Fibroblast of villous mesenchyme (primary cell): ENCODE data around the gene RNH1. TPM values are rescaled to one million over a fixed set of nuclear protein-coding genes. Genes with fewer than 3 reads are reported as not detected.

Experiments used
- DNase-seq: peaks from one replicate; pipeline ENCODE4 v3.0.0-alpha.2; 2010; ENCODE audit warnings: low read depth
- H3K4me3 ChIP-seq: 2 replicates; pipeline ENCODE4 v1.5.1; 2011; ENCODE audit warnings: low read depth, mild to moderate bottlenecking, low read length
- CTCF ChIP-seq: IDR thresholded peaks from 2 replicates; pipeline ENCODE4 v1.5.1; 2012; ENCODE audit warnings: low read depth, mild to moderate bottlenecking, low read length; ENCODE audit not compliant: insufficient read depth
- total RNA-seq: library from RNA; depleted of rRNA; stranded (reverse); fragments of >200 nt; gene quantifications from 2 replicates; pipeline ENCODE4 v1.2.3, GENCODE V29; 2012

RNH1 gene
- total RNA-seq, 1 donor: 259 TPM

GRCh38 chr11:489610-490185 lies 17.3 kb downstream of the RNH1 start:
- DNase-seq: no peak
- TF ChIP-seq CTCF: no peak
- no peak overlapping the region for H3K4me3 ChIP-seq

GRCh38 chr11:488992-489391 lies 18.1 kb downstream of the RNH1 start:
- no peak for DNase-seq
- H3K4me3 ChIP-seq: no peak overlapping the region
- TF ChIP-seq CTCF: no peak

- no peak for TF ChIP-seq CTCF
- H3K4me3 ChIP-seq: no peak overlapping the region
- DNase-seq: no peak
Measured at GRCh38 chr11:488579-488978, 18.5 kb downstream of the RNH1 start.

- H3K4me3 ChIP-seq: no peak overlapping the region
- no peak for TF ChIP-seq CTCF
- DNase-seq: no peak
Measured at GRCh38 chr11:488062-488461, 19.0 kb downstream of the RNH1 start.

GRCh38 chr11:487571-488021 lies 19.4 kb downstream of the RNH1 start:
- no peak for TF ChIP-seq CTCF
- DNase-seq: no peak
- no peak overlapping the region for H3K4me3 ChIP-seq

- DNase-seq: no peak
Measured at GRCh38 chr11:486189-486588, 20.9 kb downstream of the RNH1 start.

More at GRCh38 chr11:486189-486588, 20.9 kb downstream of the RNH1 start:
- TF ChIP-seq CTCF: no peak
- no peak overlapping the region for H3K4me3 ChIP-seq
